GM12801 (cell line): ENCODE results near the gene BANP.

Experiments
- CTCF ChIP-seq: IDR thresholded peaks from one replicate; pipeline ENCODE4 v1.5.1; 2011; ENCODE audit warnings: control low read depth; ENCODE audit not compliant: insufficient read length; ENCODE audit errors: extremely low read depth

The BANP gene

GRCh38 chr16:87984632-87985267, 33.5 kb downstream of the BANP start:
- no peak for TF ChIP-seq CTCF

GRCh38 chr16:87993901-87994300, 42.7 kb downstream of the BANP start:
- no peak for TF ChIP-seq CTCF

GRCh38 chr16:87995644-87996043, 44.4 kb downstream of the BANP start:
- no peak for TF ChIP-seq CTCF

GRCh38 chr16:87996962-87997880, 46.0 kb downstream of the BANP start:
- no peak for TF ChIP-seq CTCF

- no peak for TF ChIP-seq CTCF
Measured at GRCh38 chr16:88002211-88002610, 51.0 kb downstream of the BANP start.

GRCh38 chr16:88002749-88003148, 51.5 kb downstream of the BANP start:
- TF ChIP-seq CTCF: no peak

GRCh38 chr16:88003316-88003715, 52.1 kb downstream of the BANP start:
- no peak for TF ChIP-seq CTCF
